ENCODE measurements around the gene TTC19.

GRCh38 chr17:16037636-16038035, 38.0 kb downstream of the TTC19 start:
- TF ChIP-seq CTCF (IDR thresholded peaks at IDR 0.05; ENCODE audit: extremely low read depth in 1 of 2, insufficient read depth in 1 of 2, low read depth in 1 of 2, low read length in 2 of 2) (no peak), EZH2 (IDR thresholded peaks at IDR 0.05; ENCODE audit: borderline replicate concordance, low read depth, low read length, severe bottlenecking) (no peak), POLR2A (IDR thresholded peaks at IDR 0.05; ENCODE audit: low read depth, low read length) (no peak), MYC (IDR thresholded peaks at IDR 0.05; ENCODE audit: low read depth, low read length) (no peak), MAX (IDR thresholded peaks at IDR 0.05; ENCODE audit: insufficient read depth, insufficient read length) (no peak), POLR2AphosphoS5 (IDR thresholded peaks at IDR 0.05; ENCODE audit: insufficient read depth, low read depth, low read length) (no peak), JUN (IDR thresholded peaks at IDR 0.05; ENCODE audit: borderline replicate concordance, insufficient read depth, insufficient read length, low read depth) (no peak), FOS (IDR thresholded peaks at IDR 0.05; ENCODE audit: borderline replicate concordance, insufficient read depth, low read length) (no peak)

Measured in endothelial cell of umbilical vein (primary cell).